GM18951 (cell line): ENCODE data around the gene TALDO1.

Experiments
- POLR2A ChIP-seq: IDR thresholded peaks from 4 replicates; pipeline ENCODE4 v1.6.1; 2011; ENCODE audit warnings: mild to moderate bottlenecking; ENCODE audit not compliant: insufficient read length, insufficient read depth; ENCODE audit errors: extremely low read depth
- in situ Hi-C: fragments of 300-500 bp; cut with MboI; formaldehyde crosslinking; loops from one replicate; pipeline ENCODE4 v1.12.0; 2022; ENCODE audit warnings: low sequenced_read_pairs, mixed read lengths, inconsistent platforms; ENCODE audit not compliant: unreplicated experiment

TALDO1 gene

DNA sequence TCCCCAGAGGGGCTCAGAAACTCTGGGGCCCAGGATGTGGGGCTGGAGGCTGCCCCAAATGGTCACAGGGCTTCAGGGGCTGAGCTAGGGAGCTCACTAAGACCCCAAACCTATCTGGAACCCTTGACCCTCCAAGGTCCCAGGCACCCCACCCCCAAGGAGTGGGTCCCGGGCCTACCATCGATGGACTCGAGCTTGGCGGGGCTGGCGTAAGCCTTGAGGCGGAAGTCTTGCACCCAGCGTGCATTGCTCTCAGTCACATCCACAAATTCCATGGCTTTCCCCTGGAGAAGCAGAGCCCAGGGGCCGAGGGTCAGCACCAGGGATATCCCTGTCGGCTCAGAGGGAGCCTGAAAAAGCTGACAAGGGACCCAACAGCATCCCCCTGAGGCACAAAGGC lies 26.6 kb downstream of the TALDO1 start:
- in situ Hi-C loops, result no loop called here
- no peak for TF ChIP-seq POLR2A

DNA sequence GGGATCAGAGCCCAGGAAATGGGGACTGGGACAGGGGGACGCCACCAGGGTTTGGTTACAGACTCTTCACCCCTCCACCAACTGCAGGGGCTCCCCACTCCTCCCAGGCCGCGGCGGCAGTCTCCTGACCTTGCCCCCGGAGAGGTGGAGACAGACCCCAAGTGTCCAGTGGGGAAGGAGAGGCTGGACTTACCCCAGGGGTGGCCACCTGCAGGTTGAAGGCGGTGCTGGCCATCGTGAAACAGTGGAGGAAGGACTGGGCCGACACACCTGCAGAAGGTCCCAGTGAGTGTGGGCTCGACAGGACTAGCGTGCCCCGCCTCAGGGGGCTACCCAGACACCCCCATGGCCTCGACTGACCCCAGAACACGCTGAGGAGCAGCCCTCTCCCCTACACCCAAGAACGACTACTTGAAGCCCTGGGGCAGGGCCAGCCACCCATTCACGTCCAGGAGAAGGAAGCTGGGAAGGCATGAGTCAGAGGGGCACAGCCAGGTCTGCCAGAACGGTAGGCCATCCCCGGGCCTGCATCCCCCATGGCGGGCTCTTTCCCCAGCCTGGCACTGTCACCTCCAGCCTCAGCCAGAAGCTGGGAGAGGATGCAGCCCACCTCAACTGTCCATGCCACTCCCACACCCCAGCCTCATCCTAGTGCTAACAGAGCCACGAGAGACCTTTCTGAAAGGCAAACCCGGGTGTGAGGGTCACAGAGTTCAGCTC lies 27.8 kb downstream of the TALDO1 start:
- in situ Hi-C loops, result no loop called here
- no peak for TF ChIP-seq POLR2A

DNA sequence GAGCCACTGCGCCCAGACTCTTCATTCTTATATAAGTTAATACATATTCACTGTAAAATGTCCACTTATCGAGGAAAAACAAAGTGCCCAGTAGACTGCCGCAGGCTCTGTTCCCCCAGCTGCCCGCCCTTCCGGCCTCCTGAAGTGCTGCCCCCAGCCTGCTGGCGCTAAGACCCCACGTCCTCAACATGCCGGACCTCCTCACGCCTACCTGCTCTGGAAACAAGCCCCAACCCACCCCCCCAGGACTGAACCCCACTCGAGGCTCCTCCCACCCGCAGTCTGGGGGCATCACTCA lies 28.9 kb downstream of the TALDO1 start:
- in situ Hi-C loops, result no loop called here
- TF ChIP-seq POLR2A, result no peak

DNA sequence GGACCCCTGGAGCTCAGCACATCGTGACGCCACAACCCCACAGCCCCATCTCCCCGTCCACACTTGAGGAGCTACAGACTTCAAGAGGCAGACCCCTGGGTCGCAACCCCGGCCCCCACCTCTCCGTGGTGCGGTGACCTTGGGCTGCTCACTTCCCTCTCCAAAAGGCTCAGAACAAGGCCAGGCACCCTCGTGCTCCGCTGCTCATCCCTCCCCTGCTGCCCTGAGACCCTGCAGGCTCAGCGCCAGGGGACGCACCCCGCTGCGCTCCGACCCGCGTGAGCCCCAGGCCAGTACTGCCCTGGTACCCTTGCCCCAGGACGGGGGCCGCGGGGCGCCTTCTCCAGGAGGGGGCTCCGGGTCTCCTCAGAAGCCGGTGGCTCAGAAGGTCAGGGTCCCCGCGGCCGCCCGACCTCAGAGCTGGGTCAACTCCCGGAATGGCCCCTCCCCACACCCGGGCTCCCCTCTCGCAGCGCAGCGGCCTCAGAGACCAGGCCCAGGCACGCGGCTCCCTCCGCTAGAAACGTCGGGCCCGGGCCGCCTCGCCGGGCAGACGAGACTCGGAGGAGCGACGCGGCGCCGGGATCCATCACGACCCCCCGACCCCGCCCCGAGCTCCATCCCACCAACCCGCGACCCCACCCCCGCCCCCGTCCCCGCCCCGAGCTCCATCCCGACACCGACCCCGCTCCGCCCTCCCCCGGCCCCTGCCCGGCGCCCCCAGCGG lies 29.5 kb downstream of the TALDO1 start:
- no peak for TF ChIP-seq POLR2A
- in situ Hi-C loops, result no loop called here

DNA sequence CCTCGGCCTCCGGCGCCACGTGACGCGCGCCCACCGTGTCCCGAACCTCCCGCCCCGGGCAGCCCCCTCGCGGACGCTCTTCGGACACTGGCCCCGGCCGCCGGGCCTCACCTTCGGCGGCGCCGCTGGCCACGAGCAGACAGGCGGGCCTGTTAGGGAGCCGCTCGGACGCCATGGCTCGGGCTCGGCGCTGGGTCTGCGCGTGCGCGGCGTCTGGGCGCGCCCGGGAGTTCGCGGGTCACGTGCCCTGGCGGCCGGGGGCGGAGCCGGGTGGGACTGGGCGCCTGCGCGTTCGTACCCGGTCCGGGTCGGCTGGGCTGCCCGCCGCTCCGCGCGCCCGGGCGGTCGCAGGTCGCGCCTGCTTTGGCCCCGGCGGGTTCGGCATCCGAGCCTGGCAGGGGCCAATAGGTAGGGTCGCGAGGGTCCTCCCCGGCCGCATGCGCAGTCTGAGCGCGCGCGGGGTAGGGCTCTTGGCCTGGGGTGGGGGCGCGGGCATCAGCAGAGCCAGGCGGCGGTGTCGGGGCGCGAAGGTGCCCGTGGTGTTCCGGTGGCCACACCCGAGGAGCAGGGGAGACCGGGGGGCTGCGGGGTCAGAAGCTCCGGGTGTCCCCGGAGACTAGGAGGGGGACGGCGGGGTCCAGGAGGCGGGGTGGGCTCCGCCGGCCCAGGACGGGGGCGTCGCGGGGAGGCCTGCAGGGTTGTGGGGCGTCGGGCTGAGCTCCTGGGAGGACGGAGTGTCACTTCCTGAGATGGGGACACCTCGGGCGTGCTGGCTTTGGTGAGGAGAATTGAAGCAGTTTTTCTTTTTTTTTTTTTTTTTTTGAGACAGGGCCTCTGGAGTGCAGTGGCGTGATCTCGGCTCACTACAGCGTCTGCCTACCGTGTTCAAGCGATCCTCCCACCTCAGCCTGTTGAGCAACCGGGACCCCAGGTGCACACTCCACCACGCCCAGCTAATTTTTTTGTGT lies 30.3 kb downstream of the TALDO1 start, which contains the start of gene GATD1:
Gene GATD1 (minus strand): TSS at position 200 of the 968 bp plus-strand sequence. CDS start 25 bp downstream, at position 175.
- peak; percentile 99 for TF ChIP-seq POLR2A
- in situ Hi-C loops, result no loop called here

DNA sequence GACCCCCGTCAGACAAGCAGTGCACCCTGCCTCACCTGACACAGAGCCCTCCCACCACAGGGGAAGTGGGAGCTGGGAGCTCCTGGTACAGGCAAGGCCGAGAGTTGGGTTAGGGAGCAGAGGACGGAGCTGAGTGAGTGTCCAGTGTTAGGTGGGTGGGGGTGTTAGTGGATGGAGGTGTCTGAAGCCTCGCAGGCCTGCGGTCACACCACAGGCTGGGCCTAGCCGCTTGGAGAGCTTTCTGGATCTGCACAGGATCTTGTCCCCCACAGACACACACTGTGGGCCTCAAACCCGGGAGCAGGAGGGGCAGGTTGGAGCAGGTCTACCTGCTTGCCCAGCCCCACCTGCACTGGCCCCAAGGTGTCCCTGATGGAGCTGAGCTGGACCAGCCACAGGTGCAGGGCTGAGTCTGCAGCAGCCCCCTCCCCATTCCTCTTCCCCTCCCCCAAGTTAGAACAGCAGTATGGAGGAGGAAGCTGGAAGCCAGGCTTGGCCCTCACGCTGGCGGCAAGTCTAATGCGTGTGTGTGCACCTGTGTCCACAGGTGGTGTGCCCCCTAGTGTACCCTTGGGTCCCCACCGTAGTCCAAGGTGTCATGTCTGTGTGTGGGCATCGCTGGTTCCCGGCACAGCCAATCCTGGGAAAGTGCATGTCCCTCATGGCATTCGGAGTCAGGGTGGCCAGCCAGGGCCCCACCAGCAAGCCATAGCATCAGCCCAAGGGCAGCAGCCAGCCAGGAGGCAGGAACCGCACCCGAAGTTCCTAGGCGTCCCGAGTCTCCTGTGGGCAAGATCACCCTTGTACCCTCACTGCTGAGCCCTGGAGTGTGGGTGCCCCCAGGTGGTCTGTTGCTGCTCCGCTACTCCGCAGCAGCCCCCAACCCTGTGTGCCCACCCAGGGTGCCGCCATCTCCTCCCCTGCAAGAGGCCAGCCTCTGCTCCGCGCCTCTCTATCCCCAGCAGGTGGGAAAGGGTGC lies 32.0 kb downstream of the TALDO1 start:
- in situ Hi-C loops, result no loop called here
- TF ChIP-seq POLR2A, result no peak

DNA sequence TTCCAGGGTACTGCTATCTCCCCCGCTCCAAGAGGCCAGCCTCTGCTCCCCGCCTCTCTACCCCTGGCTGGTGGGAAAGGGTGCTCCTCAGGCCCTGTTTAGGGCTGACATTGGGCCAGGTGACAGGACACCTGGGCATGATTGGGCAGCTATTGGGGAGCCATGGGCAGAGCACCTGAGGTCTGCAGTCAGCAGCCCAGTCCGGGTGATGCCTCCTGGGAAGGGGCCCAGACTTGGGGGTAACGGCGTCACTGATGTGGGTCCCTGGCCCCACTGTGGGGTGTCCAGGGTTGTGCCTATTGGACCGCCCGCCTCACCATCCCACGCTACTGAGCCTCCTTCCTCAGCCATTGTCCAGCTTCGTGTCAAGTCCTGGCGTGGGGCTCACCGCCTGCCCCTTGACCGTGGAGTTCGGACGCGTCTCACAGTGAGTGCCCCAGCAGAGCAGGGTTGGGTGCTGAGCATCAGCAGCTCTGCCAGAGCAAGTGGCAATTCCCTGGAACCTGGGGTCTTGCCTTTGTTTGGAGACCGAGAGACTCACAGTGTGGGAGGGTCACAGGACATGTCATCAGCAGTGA lies 32.8 kb downstream of the TALDO1 start:
- in situ Hi-C loops, result no loop called here
- no peak for TF ChIP-seq POLR2A

DNA sequence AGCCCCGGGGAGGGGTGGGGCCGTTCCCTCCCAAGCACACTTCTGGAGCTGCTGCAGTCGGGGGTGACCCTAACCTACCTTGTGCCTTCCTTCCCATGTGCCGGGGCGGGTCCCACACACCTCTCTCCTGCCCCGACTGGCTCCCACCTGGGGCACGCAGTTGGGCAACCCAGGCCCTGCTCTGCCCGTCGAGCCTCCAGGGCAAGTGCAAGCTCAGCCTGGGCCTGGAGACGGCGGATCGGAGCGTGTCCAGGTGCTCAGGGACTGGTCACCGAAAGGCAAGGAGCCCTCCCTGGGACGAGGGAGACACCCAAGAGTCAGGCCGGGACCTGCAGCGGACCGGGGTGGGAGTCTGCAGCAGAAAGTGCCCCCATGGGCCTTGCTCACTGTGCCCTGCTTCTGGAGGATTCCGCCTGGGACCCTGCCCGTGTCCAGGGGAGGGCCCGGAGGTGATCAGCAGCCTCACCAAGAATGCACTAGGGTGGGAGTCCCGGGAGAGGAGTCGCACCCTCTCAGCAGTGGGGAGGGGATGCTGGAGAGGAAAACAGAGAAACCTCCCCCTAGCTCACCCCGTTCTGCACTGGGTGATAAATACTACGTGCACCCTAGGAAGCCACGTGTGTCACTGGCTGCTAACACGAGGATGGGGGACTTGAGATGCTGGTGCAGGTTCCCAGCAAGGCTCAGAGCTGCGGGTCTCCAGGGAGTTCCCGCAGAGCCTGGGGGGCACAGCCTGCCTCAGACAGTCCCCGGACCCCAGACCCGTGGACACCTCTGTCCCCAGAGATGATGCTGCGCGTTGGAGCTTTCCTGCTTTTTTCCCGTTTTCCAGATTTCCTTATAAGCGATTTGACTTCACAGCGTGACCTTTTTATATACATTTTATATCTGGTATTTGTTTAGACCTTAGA lies 35.3 kb downstream of the TALDO1 start:
- in situ Hi-C loops, result no loop called here
- TF ChIP-seq POLR2A, result no peak

DNA sequence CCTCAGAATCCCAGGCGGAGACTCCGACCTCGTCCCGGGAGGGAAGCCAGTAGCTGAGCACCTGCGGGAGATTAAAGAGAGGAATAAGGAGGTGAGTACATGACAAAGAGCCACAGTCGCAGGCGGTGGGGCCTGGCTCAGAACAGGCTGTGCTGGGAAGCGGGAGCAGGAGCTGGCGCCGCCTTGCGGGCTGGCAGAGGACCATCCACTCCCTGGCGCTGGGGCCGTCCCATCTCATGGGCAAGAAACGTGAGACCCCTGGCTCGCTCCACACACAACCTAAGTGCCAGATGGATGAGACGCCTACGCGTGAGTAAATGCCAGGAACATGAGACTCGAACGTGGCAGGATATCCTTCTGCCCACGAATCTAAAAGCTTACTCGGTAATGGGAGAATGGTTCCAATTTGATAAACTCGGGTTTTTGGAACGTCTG lies 36.3 kb downstream of the TALDO1 start:
- in situ Hi-C loops, result no loop called here

DNA sequence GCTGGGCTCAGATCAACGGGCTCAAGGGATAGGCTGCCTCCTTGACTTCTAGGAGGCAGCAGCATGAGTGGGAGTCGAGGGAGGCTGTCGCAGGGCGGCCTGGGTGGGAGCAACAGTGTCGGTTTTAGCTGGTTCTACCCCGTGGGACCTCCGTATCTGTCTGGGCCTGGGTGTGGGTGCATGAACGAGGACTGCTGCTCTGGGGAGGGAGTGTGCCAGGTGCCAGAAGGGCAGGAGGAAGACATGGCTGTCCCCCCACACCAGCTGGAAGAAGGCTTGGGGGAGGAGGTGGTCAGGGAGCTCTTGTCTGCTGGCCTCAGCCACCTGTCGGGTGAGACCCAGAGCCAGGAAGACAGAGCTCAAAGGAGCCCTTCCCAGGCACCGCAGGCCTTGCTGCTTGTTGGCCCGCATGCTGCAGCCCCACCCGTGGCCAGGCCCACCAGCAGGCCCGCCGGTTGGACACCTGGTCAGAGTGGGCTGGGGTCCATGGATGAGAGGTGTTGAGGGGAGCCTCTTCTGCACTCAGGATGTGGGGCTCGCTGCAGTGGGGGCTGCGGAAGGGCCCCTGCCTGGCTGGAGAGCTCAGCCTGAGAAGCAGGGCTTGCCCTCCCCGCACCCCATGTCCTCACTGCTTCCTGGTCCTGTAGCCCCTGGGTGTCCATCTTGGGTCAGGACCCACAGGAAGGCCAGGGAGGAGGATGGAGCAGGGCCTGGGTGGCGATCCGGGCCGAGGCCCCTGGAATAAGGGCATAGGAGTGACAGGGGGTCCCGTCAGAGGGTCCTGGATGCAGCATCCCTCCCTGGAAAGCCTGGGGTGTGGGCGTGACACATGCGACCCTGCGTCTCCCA lies 39.2 kb downstream of the TALDO1 start:
- in situ Hi-C loops, result no loop called here
- TF ChIP-seq POLR2A, result no peak

More for the DNA sequence above, 36.3 kb downstream of the TALDO1 start:
- no peak for TF ChIP-seq POLR2A
